Lower leg skin (tissue), 3 donors: Measurements from ENCODE around the gene SCGB2A2.

Experiments
- POLR2A ChIP-seq, 2 donors: fragments of 450-650 bp; IDR thresholded peaks; one replicate each; pipeline ENCODE4 v1.6.1; 2016 to 2017; ENCODE audit warnings: antibody characterized with exemption in 2 of 2, mild to moderate bottlenecking in 1 of 2, moderate library complexity in 1 of 2
- TF ChIP-seq, protein P1 (sequence below), 3 donors: fragments of 450-650 bp; IDR thresholded peaks; one replicate each; pipeline ENCODE4 v1.5.1; 2016; ENCODE audit warnings: antibody characterized with exemption in 3 of 3, mild to moderate bottlenecking in 3 of 3, moderate library complexity in 2 of 3

- TF ChIP-seq, protein P1, sequence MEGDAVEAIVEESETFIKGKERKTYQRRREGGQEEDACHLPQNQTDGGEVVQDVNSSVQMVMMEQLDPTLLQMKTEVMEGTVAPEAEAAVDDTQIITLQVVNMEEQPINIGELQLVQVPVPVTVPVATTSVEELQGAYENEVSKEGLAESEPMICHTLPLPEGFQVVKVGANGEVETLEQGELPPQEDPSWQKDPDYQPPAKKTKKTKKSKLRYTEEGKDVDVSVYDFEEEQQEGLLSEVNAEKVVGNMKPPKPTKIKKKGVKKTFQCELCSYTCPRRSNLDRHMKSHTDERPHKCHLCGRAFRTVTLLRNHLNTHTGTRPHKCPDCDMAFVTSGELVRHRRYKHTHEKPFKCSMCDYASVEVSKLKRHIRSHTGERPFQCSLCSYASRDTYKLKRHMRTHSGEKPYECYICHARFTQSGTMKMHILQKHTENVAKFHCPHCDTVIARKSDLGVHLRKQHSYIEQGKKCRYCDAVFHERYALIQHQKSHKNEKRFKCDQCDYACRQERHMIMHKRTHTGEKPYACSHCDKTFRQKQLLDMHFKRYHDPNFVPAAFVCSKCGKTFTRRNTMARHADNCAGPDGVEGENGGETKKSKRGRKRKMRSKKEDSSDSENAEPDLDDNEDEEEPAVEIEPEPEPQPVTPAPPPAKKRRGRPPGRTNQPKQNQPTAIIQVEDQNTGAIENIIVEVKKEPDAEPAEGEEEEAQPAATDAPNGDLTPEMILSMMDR (IDR thresholded peaks at IDR 0.05) = no peak
- no peak for TF ChIP-seq POLR2A (IDR thresholded peaks at IDR 0.05)
Observed at GRCh38 chr11:62273789-62274275, 3.9 kb downstream of the SCGB2A2 start.
